Measurements from ENCODE around the gene SHISAL2B.

- no peak for TF ChIP-seq GATA3 (IDR thresholded peaks at IDR 0.05; ENCODE audit: low read depth, low read length)
- no peak for TF ChIP-seq GATA2 (IDR thresholded peaks at IDR 0.05; ENCODE audit: low read depth, low read length)
Measured at GRCh38 chr5:64763948-64764503, 73.7 kb downstream of the SHISAL2B start.
